SK-N-SH treated with all-trans-retinoic acid at 6 μM for 48 hours (cell line): ENCODE measurements around the gene VSIG4.

Experiments used
- ATAC-seq: fragments of 200-7000 bp; cut with Tn5 transposase; 3 replicates; pipeline ENCODE4 v1.9.1; 2020; ENCODE audit warnings: mild to moderate bottlenecking, moderate library complexity
- ARNTL ChIP-seq: fragments of 450-650 bp; formaldehyde crosslinking; IDR thresholded peaks from 2 replicates; pipeline ENCODE4 v1.5.0; 2020; ENCODE audit warnings: low read depth, mild to moderate bottlenecking, moderate library complexity, borderline replicate concordance
- BACH2 ChIP-seq: fragments of 250-450 bp; sonication (Bioruptor Pico); IDR thresholded peaks from 2 replicates; pipeline ENCODE4 v1.9.0; 2021; ENCODE audit warnings: mild to moderate bottlenecking, borderline replicate concordance
- CREB5 ChIP-seq: fragments of 250-450 bp; sonication (Bioruptor Pico); IDR thresholded peaks from 2 replicates; pipeline ENCODE4 v1.5.1; 2020; ENCODE audit warnings: low read depth, mild to moderate bottlenecking, moderate library complexity
- CSDC2 ChIP-seq: fragments of 250-450 bp; sonication (Bioruptor Pico); IDR thresholded peaks from 2 replicates; pipeline ENCODE4 v1.5.0; 2020; ENCODE audit warnings: mild to moderate bottlenecking, moderate library complexity
- CSRNP3 ChIP-seq: fragments of 250-450 bp; sonication (Bioruptor Pico); IDR thresholded peaks from 2 replicates; pipeline ENCODE4 v1.5.1; 2021; ENCODE audit warnings: mild to moderate bottlenecking, moderate library complexity
- GLIS3 ChIP-seq: fragments of 250-450 bp; sonication (Bioruptor Pico); IDR thresholded peaks from 2 replicates; pipeline ENCODE4 v1.5.0; 2020; ENCODE audit warnings: mild to moderate bottlenecking, moderate library complexity
- ISL1 ChIP-seq: fragments of 250-450 bp; sonication (Bioruptor Pico); IDR thresholded peaks from 2 replicates; pipeline ENCODE4 v2.1.2; 2022; ENCODE audit warnings: mild to moderate bottlenecking, moderate library complexity
- PATZ1 ChIP-seq: fragments of 250-450 bp; sonication (Bioruptor Pico); IDR thresholded peaks from 2 replicates; pipeline ENCODE4 v1.8.0; 2020; ENCODE audit warnings: mild to moderate bottlenecking, moderate library complexity, borderline replicate concordance
- PPARA ChIP-seq: fragments of 250-450 bp; sonication (Bioruptor Pico); IDR thresholded peaks from 2 replicates; pipeline ENCODE4 v1.5.0; 2020; ENCODE audit warnings: mild to moderate bottlenecking, borderline replicate concordance
- RARB ChIP-seq: fragments of 250-450 bp; sonication (Bioruptor Pico); IDR thresholded peaks from 2 replicates; pipeline ENCODE4 v1.8.0; 2021; ENCODE audit warnings: mild to moderate bottlenecking, moderate library complexity
- SNAI2 ChIP-seq: fragments of 250-450 bp; sonication (Bioruptor Pico); IDR thresholded peaks from 2 replicates; pipeline ENCODE4 v1.5.0; 2020; ENCODE audit warnings: mild to moderate bottlenecking, moderate library complexity
- TCF4 ChIP-seq: fragments of 250-450 bp; sonication (Bioruptor Pico); IDR thresholded peaks from 2 replicates; pipeline ENCODE4 v1.8.0; 2021; ENCODE audit warnings: mild to moderate bottlenecking, moderate library complexity, borderline replicate concordance
- TSHZ2 ChIP-seq: fragments of 250-450 bp; sonication (Bioruptor Pico); IDR thresholded peaks from 2 replicates; pipeline ENCODE4 v1.5.0; 2020; ENCODE audit warnings: mild to moderate bottlenecking, moderate library complexity
- ZC3H10 ChIP-seq: fragments of 250-450 bp; sonication (Bioruptor Pico); IDR thresholded peaks from 2 replicates; pipeline ENCODE4 v1.5.1; 2021; ENCODE audit warnings: mild to moderate bottlenecking, moderate library complexity
- ZFP3 ChIP-seq: fragments of 250-450 bp; sonication (Bioruptor Pico); IDR thresholded peaks from 2 replicates; pipeline ENCODE4 v1.5.0; 2020; ENCODE audit warnings: mild to moderate bottlenecking, moderate library complexity
- ZFP30 ChIP-seq: fragments of 450-650 bp; formaldehyde crosslinking; IDR thresholded peaks from 2 replicates; pipeline ENCODE4 v1.5.0; 2022; ENCODE audit warnings: mild to moderate bottlenecking, moderate library complexity
- ZNF565 ChIP-seq: fragments of 450-650 bp; formaldehyde crosslinking; conservative IDR thresholded peaks from 2 replicates; pipeline ENCODE4 v1.5.0; 2020; ENCODE audit warnings: low read depth, mild to moderate bottlenecking, moderate library complexity
- ZNF70 ChIP-seq: fragments of 450-650 bp; formaldehyde crosslinking; IDR thresholded peaks from 2 replicates; pipeline ENCODE4 v1.5.0; 2020; ENCODE audit warnings: mild to moderate bottlenecking, moderate library complexity
- ZNF8 ChIP-seq: fragments of 450-650 bp; formaldehyde crosslinking; IDR thresholded peaks from 2 replicates; pipeline ENCODE4 v1.5.0; 2020; ENCODE audit warnings: mild to moderate bottlenecking, moderate library complexity

The VSIG4 gene

GRCh38 chrX:65993332-65993731 lies 46.5 kb downstream of the VSIG4 start:
- ATAC-seq, result no peak
- TF ChIP-seq SNAI2, result no peak
- no peak for TF ChIP-seq TCF4 (CRISPR knock-in tag)
- no peak for TF ChIP-seq CSDC2
- TF ChIP-seq RARB (CRISPR knock-in tag), result no peak
- no peak for TF ChIP-seq ARNTL (CRISPR knock-in tag)
- TF ChIP-seq ZNF70 (CRISPR knock-in tag), result no peak
- no peak for TF ChIP-seq CSRNP3 (CRISPR knock-in tag)
- TF ChIP-seq ZNF8 (CRISPR knock-in tag), result no peak
- TF ChIP-seq CREB5 (CRISPR knock-in tag), result no peak

- no peak for ATAC-seq
- TF ChIP-seq ZFP3 (CRISPR knock-in tag) (no peak), BACH2 (CRISPR knock-in tag) (no peak), GLIS3 (CRISPR knock-in tag) (no peak), SNAI2 (no peak), TSHZ2 (CRISPR knock-in tag) (no peak), ISL1 (CRISPR knock-in tag) (no peak), PPARA (CRISPR knock-in tag) (no peak)
Observed at GRCh38 chrX:65990702-65991101, 49.2 kb downstream of the VSIG4 start.

- TF ChIP-seq TSHZ2 (CRISPR knock-in tag), result no peak
- no peak for TF ChIP-seq ZC3H10 (CRISPR knock-in tag)
- no peak for TF ChIP-seq RARB (CRISPR knock-in tag)
- no peak for TF ChIP-seq ZFP30 (CRISPR knock-in tag)
- no peak for TF ChIP-seq CSDC2
- TF ChIP-seq ZNF565, result no peak
- TF ChIP-seq CREB5 (CRISPR knock-in tag), result no peak
- no peak for TF ChIP-seq ARNTL (CRISPR knock-in tag)
- no peak for TF ChIP-seq PATZ1 (CRISPR knock-in tag)
- no peak for TF ChIP-seq ZFP3 (CRISPR knock-in tag)
- TF ChIP-seq ZNF8 (CRISPR knock-in tag), result no peak
Observed at GRCh38 chrX:65987811-65988210, 52.1 kb downstream of the VSIG4 start.

More at GRCh38 chrX:65987811-65988210, 52.1 kb downstream of the VSIG4 start:
- ATAC-seq, result no peak
